Lower lobe of right lung (tissue), 2 donors: ENCODE results near the gene ARMS2. TPM values are rescaled to one million over a fixed set of nuclear protein-coding genes. Genes with fewer than 3 reads are reported as not detected.

ENCODE experiments used
- ATAC-seq, 2 donors: fragments of 200-7000 bp; cut with Tn5 transposase; one replicate each; pipeline ENCODE4 v1.9.1; 2020 to 2022; ENCODE audit warnings: mild to moderate bottlenecking in 2 of 2, moderate library complexity in 2 of 2
- DNase-seq: peaks from one replicate; pipeline ENCODE4 v3.0.0-alpha.2; 2020
- H3K27ac ChIP-seq: fragments of 200-600 bp; one replicate; pipeline ENCODE4 v1.8.0; 2022
- H3K27me3 ChIP-seq: fragments of 200-600 bp; one replicate; pipeline ENCODE4 v1.8.0; 2022; ENCODE audit warnings: low read depth
- H3K36me3 ChIP-seq: fragments of 200-600 bp; one replicate; pipeline ENCODE4 v1.8.0; 2022; ENCODE audit warnings: mild to moderate bottlenecking
- H3K4me1 ChIP-seq: fragments of 200-600 bp; one replicate; pipeline ENCODE4 v1.8.0; 2022
- H3K4me3 ChIP-seq: fragments of 200-600 bp; one replicate; pipeline ENCODE4 v1.8.0; 2022; ENCODE audit warnings: mild to moderate bottlenecking
- H3K9me3 ChIP-seq: fragments of 200-600 bp; one replicate; pipeline ENCODE4 v1.8.0; 2022
- intact Hi-C: fragments of 100-400 bp; cut with DNase I; formaldehyde crosslinking; loops from one replicate; pipeline ENCODE4 v1.11.0; 2022
- microRNA-seq: library from miRNA; unstranded; fragments of <30 nt; microRNA quantifications from one replicate; pipeline ENCODE4 v1.2.0, GENCODE V29; 2020; ENCODE audit warnings: borderline number of aligned reads
- total RNA-seq: library from RNA; stranded (reverse); fragmentation: NEBNext Ultra II Directional; extraction: Animal tissue kit (Norgen Biotek cat#: 25700); gene quantifications from one replicate; pipeline ENCODE4 v1.2.1, GENCODE V29; 2021
- TF ChIP-seq, protein P1 (sequence below): fragments of 200-600 bp; IDR thresholded peaks from one replicate; pipeline ENCODE4 v1.8.0; 2022; ENCODE audit warnings: antibody characterized with exemption, mild to moderate bottlenecking
- donor health status: DM: no; HTN: yes; CAD: no; lungs with severe emphysema.

The ARMS2 gene
- total RNA-seq, 1 donor from 2014 or later = not detected

DNA sequence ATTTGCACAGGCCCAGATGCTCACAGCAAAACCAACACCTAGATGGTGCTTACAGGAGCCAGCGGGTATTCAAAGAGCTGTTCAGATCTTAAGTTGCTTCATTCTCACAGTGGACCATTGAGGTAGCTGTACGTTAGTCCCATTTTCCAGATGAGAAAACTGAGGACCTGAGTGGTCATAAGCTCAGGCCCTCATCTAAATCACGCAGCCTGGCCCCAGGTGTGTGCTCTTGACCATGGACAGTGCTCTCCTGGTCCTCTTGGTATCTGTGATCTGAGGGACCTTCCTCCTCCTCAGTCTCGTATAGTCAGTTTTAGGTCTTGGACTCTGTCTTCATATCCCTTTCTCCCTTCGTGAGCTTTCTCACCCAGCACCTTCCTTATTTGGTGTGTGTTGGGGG is 50.6 kb downstream of the ARMS2 start:
- Histone ChIP-seq H3K4me1 (peaks cover 7% of the 10 kb centered on the region), H3K4me3 (no peak overlapping the region), H3K36me3 (peaks cover 28% of the 10 kb centered on the region), H3K27me3 (no peaks in the 10 kb centered on the region), H3K9me3 (no peaks in the 10 kb centered on the region), H3K27ac (no peak overlapping the region)
- intact Hi-C loops = no loop called here
- TF ChIP-seq, protein P1, sequence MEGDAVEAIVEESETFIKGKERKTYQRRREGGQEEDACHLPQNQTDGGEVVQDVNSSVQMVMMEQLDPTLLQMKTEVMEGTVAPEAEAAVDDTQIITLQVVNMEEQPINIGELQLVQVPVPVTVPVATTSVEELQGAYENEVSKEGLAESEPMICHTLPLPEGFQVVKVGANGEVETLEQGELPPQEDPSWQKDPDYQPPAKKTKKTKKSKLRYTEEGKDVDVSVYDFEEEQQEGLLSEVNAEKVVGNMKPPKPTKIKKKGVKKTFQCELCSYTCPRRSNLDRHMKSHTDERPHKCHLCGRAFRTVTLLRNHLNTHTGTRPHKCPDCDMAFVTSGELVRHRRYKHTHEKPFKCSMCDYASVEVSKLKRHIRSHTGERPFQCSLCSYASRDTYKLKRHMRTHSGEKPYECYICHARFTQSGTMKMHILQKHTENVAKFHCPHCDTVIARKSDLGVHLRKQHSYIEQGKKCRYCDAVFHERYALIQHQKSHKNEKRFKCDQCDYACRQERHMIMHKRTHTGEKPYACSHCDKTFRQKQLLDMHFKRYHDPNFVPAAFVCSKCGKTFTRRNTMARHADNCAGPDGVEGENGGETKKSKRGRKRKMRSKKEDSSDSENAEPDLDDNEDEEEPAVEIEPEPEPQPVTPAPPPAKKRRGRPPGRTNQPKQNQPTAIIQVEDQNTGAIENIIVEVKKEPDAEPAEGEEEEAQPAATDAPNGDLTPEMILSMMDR = no peak
- DNase-seq (no peak), ATAC-seq (no peak)

DNA sequence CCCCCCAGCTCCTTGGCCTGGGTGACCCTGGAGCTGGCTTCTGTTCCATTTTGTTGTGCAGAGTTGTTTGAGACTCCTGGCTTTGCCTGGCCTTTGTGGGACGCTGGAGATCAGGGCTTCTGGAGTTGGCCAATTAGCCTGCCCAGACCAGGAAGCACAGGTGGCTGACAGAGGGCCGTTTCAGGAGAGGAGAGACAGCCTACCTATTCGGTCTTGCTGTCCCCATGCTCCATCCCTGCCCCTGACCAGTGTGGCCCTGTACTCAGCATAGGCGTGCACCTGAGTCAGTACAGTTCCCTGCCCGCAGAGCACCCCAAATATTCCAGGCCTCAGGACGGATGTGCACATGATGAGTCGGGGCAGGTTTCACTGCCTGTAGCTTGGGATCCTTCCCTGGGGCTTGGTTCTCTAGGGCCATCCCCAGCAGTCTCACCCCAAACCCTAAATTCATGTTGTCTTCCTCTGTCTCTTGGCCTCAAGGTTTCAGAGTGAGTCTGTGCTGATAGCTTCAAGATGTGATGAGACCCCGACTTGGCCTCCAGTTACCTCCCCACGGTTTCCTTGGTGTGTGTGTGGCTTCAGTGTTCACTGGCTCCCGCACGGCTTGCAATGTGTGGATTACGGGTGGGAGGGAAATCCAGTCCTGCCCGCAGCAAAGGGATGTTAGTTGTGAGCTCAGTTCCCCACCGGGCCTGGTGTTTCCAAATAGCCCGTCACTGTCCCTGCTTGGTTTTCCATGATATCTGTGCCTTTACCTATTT is 51.6 kb downstream of the ARMS2 start:
- intact Hi-C loops = no loop called here
- H3K27ac ChIP-seq = no peak overlapping the region
- no peaks in the 10 kb centered on the region for H3K27me3 ChIP-seq
- no peak overlapping the region for H3K4me3 ChIP-seq
- ATAC-seq (no peak), DNase-seq (no peak)
- TF ChIP-seq, protein P1 = no peak
- H3K4me1 ChIP-seq = peaks cover 7% of the 10 kb centered on the region
- H3K36me3 ChIP-seq = peaks cover 28% of the 10 kb centered on the region
- H3K9me3 ChIP-seq = no peaks in the 10 kb centered on the region

Small RNA genes within 50 kb of the gene (microRNA-seq; reads per million reads assigned to microRNA genes)
- not detected for gene MIR3941

Other genes with a start within 250 kb of the ARMS2 start
- gene BTBD16, start 183.4 kb upstream of the ARMS2 start, total RNA-seq = 0.62 TPM
- gene PLEKHA1, start 79.9 kb upstream of the ARMS2 start, total RNA-seq = 46.1 TPM
- 45.3 TPM for gene HTRA1, start 6.9 kb downstream of the ARMS2 start, total RNA-seq
- gene DMBT1, start 106.1 kb downstream of the ARMS2 start, total RNA-seq = 43.1 TPM
- not detected for gene C10orf120, start 245.2 kb downstream of the ARMS2 start, total RNA-seq